HEK293 (cell line): ENCODE measurements around the gene SLC3A2.
"Not testable (repeated sequence)": the region's sequence is repeated elsewhere in the genome, so short reads cannot be mapped to it uniquely, and the experiment has no call there.

Experiments
- CTCF ChIA-PET: fragments of 350-600 bp; formaldehyde crosslinking; extraction: SDS; loops from one replicate; lab custom pipeline; 2021; ENCODE audit warnings: antibody characterized with exemption; lab: Yijun Ruan, JAX
- POLR2A ChIA-PET: fragments of 300-600 bp; formaldehyde crosslinking; extraction: SDS; loops from one replicate; lab custom pipeline; 2020; ENCODE audit warnings: antibody characterized with exemption, inconsistent platforms; lab: Yijun Ruan, JAX
- H3K27ac ChIP-seq: fragments of 200-500 bp; sonication (Bioruptor generic); 2 replicates; pipeline ENCODE4 v1.5.1; 2014; ENCODE audit warnings: low read depth, low read length, control low read depth, inconsistent platforms; ENCODE audit errors: extremely low read depth
- H3K36me3 ChIP-seq, 2 experiments: fragments of 200-500 bp in 1 of 2; sonication (Bioruptor generic) in 1 of 2; 1 replicate in 1 of 2; 2 replicates in 1 of 2; pipeline ENCODE4 v1.5.1; 2014 to 2017; ENCODE audit warnings: inconsistent platforms in 2 of 2, low read length in 2 of 2; ENCODE audit not compliant: control insufficient read depth in 2 of 2, insufficient read depth in 1 of 2
- H3K4me1 ChIP-seq: fragments of 200-500 bp; sonication (Bioruptor generic); 2 replicates; pipeline ENCODE4 v1.5.1; 2014; ENCODE audit warnings: mild to moderate bottlenecking, low read length, inconsistent platforms; ENCODE audit not compliant: control insufficient read depth, insufficient read depth
- H3K4me3 ChIP-seq: 2 replicates; pipeline ENCODE4 v1.5.1; 2011; ENCODE audit warnings: low read depth, mild to moderate bottlenecking, control low read depth, low read length, moderate library complexity
- H3K9me3 ChIP-seq: fragments of 200-500 bp; sonication (Bioruptor generic); 2 replicates; pipeline ENCODE4 v1.5.1; 2014; ENCODE audit warnings: low read depth, low read length, inconsistent platforms; ENCODE audit not compliant: control insufficient read depth, insufficient read depth
- GLIS1 ChIP-seq: fragments of 450-650 bp; formaldehyde crosslinking; IDR thresholded peaks from 2 replicates; pipeline ENCODE4 v1.5.1; 2016; ENCODE audit warnings: missing biosample characterization, missing genetic modification characterization
- KLF1 ChIP-seq: fragments of 450-650 bp; formaldehyde crosslinking; IDR thresholded peaks from 2 replicates; pipeline ENCODE4 v1.5.1; 2016; ENCODE audit warnings: missing biosample characterization, missing genetic modification characterization
- OSR2 ChIP-seq: fragments of 450-650 bp; formaldehyde crosslinking; IDR thresholded peaks from 2 replicates; pipeline ENCODE4 v1.5.1; 2016; ENCODE audit warnings: missing biosample characterization, missing genetic modification characterization
- PRDM1 ChIP-seq: fragments of 450-650 bp; formaldehyde crosslinking; IDR thresholded peaks from 2 replicates; pipeline ENCODE4; 2016; ENCODE audit warnings: missing biosample characterization, missing genetic modification characterization
- PRDM10 ChIP-seq: fragments of 450-650 bp; formaldehyde crosslinking; IDR thresholded peaks from 2 replicates; pipeline ENCODE4 v1.5.1; 2016; ENCODE audit warnings: missing biosample characterization, missing genetic modification characterization
- SCRT2 ChIP-seq: fragments of 450-650 bp; formaldehyde crosslinking; IDR thresholded peaks from 2 replicates; pipeline ENCODE4 v1.5.1; 2016; ENCODE audit warnings: missing biosample characterization, missing genetic modification characterization
- ZNF155 ChIP-seq: fragments of 450-650 bp; formaldehyde crosslinking; IDR thresholded peaks from 2 replicates; pipeline ENCODE4 v1.5.1; 2016; ENCODE audit warnings: missing biosample characterization, missing genetic modification characterization
- ZNF37A ChIP-seq: fragments of 450-650 bp; IDR thresholded peaks from 2 replicates; pipeline ENCODE4 v1.5.1; 2018; ENCODE audit warnings: missing biosample characterization, missing genetic modification characterization
- ZNF529 ChIP-seq: fragments of 450-650 bp; formaldehyde crosslinking; IDR thresholded peaks from 2 replicates; pipeline ENCODE4 v1.5.1; 2017; ENCODE audit warnings: missing genetic modification characterization, missing biosample characterization; ENCODE audit not compliant: insufficient replicate concordance
- ZNF544 ChIP-seq: fragments of 450-650 bp; formaldehyde crosslinking; IDR thresholded peaks from 2 replicates; pipeline ENCODE4 v1.5.0; 2017; ENCODE audit warnings: missing biosample characterization, missing genetic modification characterization
- ZNF571 ChIP-seq: fragments of 450-650 bp; formaldehyde crosslinking; IDR thresholded peaks from 2 replicates; pipeline ENCODE4 v1.5.0; 2017; ENCODE audit warnings: missing biosample characterization, missing genetic modification characterization
- ZNF580 ChIP-seq: fragments of 450-650 bp; formaldehyde crosslinking; IDR thresholded peaks from 2 replicates; pipeline ENCODE4 v1.5.1; 2016; ENCODE audit warnings: missing biosample characterization, missing genetic modification characterization
- ZNF621 ChIP-seq: fragments of 450-650 bp; formaldehyde crosslinking; IDR thresholded peaks from 2 replicates; pipeline ENCODE4 v1.5.1; 2017; ENCODE audit warnings: missing biosample characterization, missing genetic modification characterization
- ZNF704 ChIP-seq: fragments of 450-650 bp; formaldehyde crosslinking; IDR thresholded peaks from 2 replicates; pipeline ENCODE4 v1.5.1; 2016; ENCODE audit warnings: missing biosample characterization, missing genetic modification characterization
- ZNF707 ChIP-seq: fragments of 450-650 bp; formaldehyde crosslinking; IDR thresholded peaks from 2 replicates; pipeline ENCODE4 v1.5.1; 2016; ENCODE audit warnings: missing biosample characterization, missing genetic modification characterization
- ZXDB ChIP-seq: fragments of 450-650 bp; formaldehyde crosslinking; IDR thresholded peaks from 2 replicates; pipeline ENCODE4 v1.5.1; 2016; ENCODE audit warnings: missing biosample characterization, missing genetic modification characterization

The SLC3A2 gene

GRCh38 chr11:62858201-62858600 is 22.5 kb upstream of the SLC3A2 start:
- H3K36me3 ChIP-seq, result peaks cover 3 to 29% of the 10 kb centered on the region in 2 experiments; a peak in 1 of 3 replicates
- TF ChIP-seq ZNF544 (tag by site-specific recombination) (no peak), ZNF37A (tag by site-specific recombination) (no peak), ZNF580 (tag by site-specific recombination) (no peak), ZNF704 (tag by site-specific recombination) (no peak), ZNF155 (tag by site-specific recombination) (no peak), ZNF621 (tag by site-specific recombination) (no peak), GLIS1 (peak; percentile 55; the same call in 1 of the 2 replicates), ZNF529 (tag by site-specific recombination) (no peak), ZNF571 (tag by site-specific recombination) (no peak), ZNF707 (tag by site-specific recombination) (no peak), ZXDB (no peak), KLF1 (tag by site-specific recombination) (peak; percentile 76), PRDM1 (tag by site-specific recombination) (no peak), SCRT2 (tag by site-specific recombination) (peak; percentile 47; the same call in 1 of the 2 replicates)
- CTCF ChIA-PET, result interaction anchor here (0.9 to 1.5 kb wide), 2 partner anchors 26 to 72 kb away, joined by 5 to 7 read pairs; partner anchors contain the start of gene TMEM179B
- no peaks in the 10 kb centered on the region for H3K4me1 ChIP-seq
- no peak overlapping the region for H3K27ac ChIP-seq
- POLR2A ChIA-PET, result interaction anchor here (0.6 to 5.5 kb wide), 4 partner anchors 18 to 58 kb away, joined by 3 to 182 read pairs (median 41); partner anchors contain the start of genes SLC3A2 and WDR74
- H3K9me3 ChIP-seq, result no peaks in the 10 kb centered on the region
- no peak overlapping the region for H3K4me3 ChIP-seq

- H3K27ac ChIP-seq, POLR2A ChIA-PET, H3K4me1 ChIP-seq, H3K4me3 ChIP-seq, CTCF ChIA-PET, H3K9me3 ChIP-seq: not testable (repeated sequence)
- TF ChIP-seq GLIS1, result peak; percentile 18; the same call in 1 of the 2 replicates
- TF ChIP-seq OSR2 (tag by site-specific recombination), result peak; percentile 43; the same call in 1 of the 2 replicates
- peak; percentile 68 for TF ChIP-seq KLF1 (tag by site-specific recombination)
- peak; percentile 64 for TF ChIP-seq PRDM10
- H3K36me3 ChIP-seq, result peaks cover 0 to 27% of the 10 kb centered on the region in 2 experiments; a peak in 1 of 3 replicates
These were observed 21.4 kb upstream of the SLC3A2 start for GRCh38 chr11:62859281-62859703.
